Activated CD8-positive, alpha-beta memory T cell treated with anti-CD3 and anti-CD28 coated beads for 36 hours (primary cell): Measurements from ENCODE around the gene AKR7A3. TPM values are rescaled to one million over a fixed set of nuclear protein-coding genes. Genes with fewer than 3 reads are reported as not detected.
"Not testable (repeated sequence)": the region's sequence is repeated elsewhere in the genome, so short reads cannot be mapped to it uniquely, and the experiment has no call there.

ENCODE experiments used
- CTCF ChIA-PET: fragments of 350-600 bp; sonication (Branson Sonifier 250); formaldehyde crosslinking; loops from one replicate; lab custom pipeline; 2021; ENCODE audit warnings: antibody characterized with exemption; lab: Charles Lee
- POLR2A ChIA-PET: fragments of 350-600 bp; sonication (Branson Sonifier 250); formaldehyde crosslinking; loops from one replicate; lab custom pipeline; 2021; ENCODE audit warnings: antibody characterized with exemption; lab: Charles Lee
- total RNA-seq, 2 experiments: library from RNA; stranded (reverse); gene quantifications; one replicate each; pipeline ENCODE4 v1.2.3, GENCODE V29; 2021

AKR7A3 gene
- total RNA-seq, result under 1 TPM; 0.38 to 0.51 TPM

DNA sequence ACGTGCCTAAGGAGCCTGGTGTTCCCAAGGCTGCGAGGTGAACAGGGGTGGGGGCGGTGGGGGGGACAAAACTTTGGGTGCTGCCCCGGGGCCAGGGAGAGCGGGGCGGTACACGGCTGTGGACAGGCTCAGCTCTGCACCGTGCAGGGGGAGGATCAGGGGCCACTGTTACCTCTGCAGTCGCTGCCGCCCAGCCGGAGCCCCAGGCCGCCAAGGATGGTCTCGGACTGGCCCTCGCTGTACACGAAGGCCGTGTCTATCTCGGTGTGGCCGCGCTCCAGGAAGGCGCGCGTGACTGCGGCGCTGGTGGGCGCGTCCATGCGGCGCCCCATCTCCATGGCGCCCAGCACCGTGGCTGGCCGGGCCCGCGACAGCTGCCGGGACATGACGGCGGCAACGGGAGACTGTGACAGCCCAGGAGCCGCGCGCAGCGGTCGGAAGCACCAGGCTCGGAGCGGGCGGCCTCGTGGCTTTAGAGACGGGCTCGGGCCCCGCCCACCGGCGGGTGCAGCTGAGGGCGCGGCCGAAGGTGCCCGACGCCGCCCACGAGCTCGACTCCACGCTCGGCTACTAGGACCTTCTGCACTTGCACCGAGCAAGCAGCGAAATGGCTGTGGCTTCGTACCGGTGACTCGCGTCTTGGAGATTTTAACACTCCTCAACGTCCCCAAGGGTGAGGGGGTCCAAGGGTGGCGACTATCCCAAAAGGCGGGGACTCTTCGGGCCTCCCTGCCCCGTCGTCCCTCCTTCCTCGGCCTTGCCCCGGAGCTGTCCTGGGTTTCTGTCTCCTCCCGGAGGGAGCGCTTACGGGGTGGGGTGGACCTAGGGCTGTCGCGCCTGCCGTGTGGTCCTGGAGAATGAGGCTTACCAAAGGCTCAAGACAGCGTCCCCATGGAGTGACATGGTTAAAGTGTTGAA lies at the start of gene AKR7A3:
TSS of gene AKR7A3 (minus strand) at position 447 of the 918 bp plus-strand sequence. CDS start at position 386, 61 bp downstream.
- CTCF ChIA-PET, result not testable (repeated sequence)

DNA sequence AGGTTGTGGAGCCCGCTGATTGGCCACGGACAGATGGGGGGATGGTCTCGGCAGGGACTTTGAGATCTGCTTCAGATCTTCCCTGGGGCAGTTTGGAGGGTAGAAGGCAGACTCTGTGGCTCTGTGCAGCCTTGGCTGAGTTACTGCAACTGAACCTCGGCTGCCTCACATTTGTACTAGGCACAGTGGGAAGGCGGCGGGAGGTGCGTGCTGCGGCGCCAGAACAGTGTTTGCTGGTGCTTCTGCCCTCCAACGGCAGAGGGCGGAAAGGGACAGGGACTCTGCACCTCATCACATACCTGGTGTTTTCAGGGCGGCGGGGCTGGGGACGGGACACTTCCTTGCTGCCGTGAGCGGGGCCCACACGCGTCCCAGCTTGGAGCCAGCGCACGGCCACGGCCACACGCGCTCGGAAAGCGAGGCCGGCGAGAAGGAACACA lies 49.8 kb upstream of the AKR7A3 start:
- CTCF ChIA-PET, result interaction anchor here (1.1 kb wide), 1 partner anchor 316 kb away, joined by 3 read pairs; no protein-coding TSS in a partner anchor
- POLR2A ChIA-PET, result no interaction called here

More for the DNA sequence above, at the start of gene AKR7A3:
- POLR2A ChIA-PET, result not testable (repeated sequence)

DNA sequence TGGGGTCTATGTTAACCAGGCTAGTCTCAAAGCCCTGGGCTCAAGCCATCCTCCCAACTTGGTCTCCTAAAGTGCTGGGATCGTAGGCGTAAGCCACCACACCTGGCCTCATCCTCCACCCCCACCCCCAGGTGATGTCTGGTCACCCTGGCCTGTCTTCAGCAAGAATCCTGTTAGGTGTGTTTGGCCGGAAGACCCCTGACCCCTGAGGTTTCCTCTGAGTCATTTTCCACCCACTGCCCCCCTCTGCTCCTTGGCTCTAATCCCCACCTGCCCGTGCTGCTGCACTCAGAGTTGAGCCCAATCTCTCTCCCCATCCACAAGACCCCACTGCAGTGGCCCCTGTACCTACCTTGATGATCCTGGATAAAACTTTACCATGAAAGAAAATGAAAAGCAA lies 48.7 kb upstream of the AKR7A3 start:
- CTCF ChIA-PET, result interaction anchor here (0.6 kb wide), 1 partner anchor 129 kb away, joined by 3 read pairs; no protein-coding TSS in a partner anchor
- POLR2A ChIA-PET, result no interaction called here

DNA sequence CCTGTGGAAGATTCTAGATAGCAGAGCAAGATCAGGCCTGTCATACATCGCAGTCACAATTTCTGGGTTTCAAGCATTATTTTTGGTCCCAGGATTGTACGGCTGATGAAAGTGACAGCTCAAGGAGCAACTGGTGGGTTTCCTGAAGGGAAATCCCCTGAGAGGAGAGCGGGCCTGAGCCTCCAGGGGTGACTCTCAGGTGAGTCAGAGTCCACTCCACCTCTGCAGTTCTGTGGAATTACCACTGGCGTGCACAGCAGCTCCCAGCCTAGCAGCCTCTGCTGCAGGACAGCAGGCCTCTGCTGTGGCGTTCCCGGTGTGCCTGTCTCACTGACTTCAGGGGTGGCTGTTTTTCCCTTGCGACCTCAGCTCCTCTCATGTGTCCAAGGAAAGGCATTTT lies 48.0 kb upstream of the AKR7A3 start:
- CTCF ChIA-PET, result interaction anchor here (0.6 to 0.9 kb wide), 2 partner anchors 156 to 305 kb away, joined by 3 read pairs; no protein-coding TSS in a partner anchor
- POLR2A ChIA-PET, result interaction anchor here (1.3 kb wide), 1 partner anchor 24 kb away, joined by 4 read pairs; the partner anchor contains the start of genes AKR7A2 and SLC66A1

DNA sequence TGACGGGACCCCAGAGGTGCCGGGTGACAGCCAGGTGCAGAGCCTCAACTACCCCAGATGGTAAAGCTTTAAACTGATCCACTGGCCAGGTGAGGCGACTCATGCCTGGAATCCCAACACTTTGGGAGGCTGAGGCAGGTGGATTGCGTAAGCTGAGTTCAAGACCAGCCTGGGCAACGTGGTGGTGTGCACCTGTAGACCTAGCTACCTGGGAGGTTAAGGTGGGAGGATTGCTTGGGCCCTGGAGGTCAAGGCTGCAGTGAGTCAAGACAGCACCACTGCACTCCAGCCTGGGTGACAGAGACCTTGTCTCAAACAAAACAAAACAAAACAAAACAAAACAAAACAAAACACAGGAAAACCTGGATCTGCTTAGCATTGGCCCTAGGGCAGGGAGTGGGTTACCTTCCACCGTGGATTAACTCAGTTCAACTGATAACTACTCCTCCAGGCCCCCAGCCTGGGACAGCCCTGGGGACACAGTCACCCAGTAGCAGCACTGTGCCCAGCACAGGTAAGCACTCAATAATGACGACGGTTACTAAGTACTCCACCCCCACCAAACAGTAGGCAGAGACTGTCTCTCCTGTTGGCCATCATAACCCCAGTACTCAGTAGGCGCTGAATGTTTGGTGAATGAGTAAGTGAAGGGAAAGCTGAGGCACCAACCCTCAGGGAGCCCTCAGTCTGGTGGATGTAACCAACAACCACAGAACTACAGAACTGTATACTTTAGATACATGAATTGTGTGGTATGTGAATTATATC lies 45.2 kb upstream of the AKR7A3 start:
- POLR2A ChIA-PET, result no interaction called here
- CTCF ChIA-PET, result interaction anchor here (1.2 kb wide), 1 partner anchor 8 kb away, joined by 3 read pairs; no protein-coding TSS in a partner anchor

DNA sequence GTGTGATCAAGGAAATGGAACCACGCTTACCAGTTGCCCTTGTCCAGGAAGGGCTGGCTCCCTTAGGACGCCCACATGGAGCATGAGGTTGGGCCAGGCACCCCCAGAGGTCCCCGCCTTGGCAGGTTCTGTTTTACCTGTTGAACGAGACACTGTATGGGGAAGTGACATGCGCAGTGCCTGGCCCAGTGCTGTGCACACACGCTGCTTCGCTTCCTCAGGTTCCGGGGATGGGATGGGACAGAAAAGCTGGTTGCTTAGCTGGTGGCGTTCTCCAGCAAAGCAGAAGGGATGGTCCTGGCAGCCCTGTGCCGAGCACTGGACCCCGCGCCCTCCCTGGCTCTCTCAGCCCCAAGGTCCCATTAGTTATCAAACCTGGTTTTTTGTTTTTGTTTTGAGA lies 44.3 kb upstream of the AKR7A3 start:
- ChIA-PET CTCF (interaction anchor here (1.2 kb wide), 1 partner anchor 9 kb away, joined by 3 read pairs; no protein-coding TSS in a partner anchor), POLR2A (no interaction called here)

DNA sequence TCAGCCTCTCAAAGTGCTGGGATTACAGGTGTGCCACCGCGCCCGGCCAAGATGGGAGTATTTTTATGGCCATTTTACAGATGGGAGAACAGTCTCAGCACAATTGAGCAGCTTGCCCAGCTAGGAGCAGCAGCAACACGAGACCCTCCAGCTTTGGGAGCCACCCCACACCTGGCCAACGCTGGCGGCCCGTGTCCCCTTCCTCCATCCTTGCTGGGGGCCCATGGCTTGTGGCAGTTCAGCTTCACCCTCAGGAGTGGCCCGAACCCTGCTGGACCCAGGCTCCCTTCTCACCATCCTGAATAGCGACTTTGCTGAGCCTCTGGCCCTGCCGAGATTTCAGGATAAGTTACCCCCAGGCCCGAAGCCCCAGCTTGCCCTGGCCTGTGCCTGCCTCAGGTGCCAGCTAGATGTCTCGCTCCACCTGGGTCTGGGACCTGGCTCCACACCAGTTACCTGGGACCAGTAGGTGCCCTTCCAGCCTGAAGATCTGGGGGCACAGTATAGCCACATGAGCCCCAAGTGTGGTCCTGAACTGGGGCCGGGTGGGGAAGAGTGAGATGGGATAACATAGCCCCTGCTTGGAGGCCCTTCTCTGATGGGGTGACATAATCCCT lies 42.8 kb upstream of the AKR7A3 start:
- ChIA-PET POLR2A (interaction anchor here (0.5 kb wide), 1 partner anchor 168 kb away, joined by 4 read pairs; no protein-coding TSS in a partner anchor), CTCF (interaction anchor here (1.4 kb wide), 1 partner anchor 250 kb away, joined by 4 read pairs; no protein-coding TSS in a partner anchor)

DNA sequence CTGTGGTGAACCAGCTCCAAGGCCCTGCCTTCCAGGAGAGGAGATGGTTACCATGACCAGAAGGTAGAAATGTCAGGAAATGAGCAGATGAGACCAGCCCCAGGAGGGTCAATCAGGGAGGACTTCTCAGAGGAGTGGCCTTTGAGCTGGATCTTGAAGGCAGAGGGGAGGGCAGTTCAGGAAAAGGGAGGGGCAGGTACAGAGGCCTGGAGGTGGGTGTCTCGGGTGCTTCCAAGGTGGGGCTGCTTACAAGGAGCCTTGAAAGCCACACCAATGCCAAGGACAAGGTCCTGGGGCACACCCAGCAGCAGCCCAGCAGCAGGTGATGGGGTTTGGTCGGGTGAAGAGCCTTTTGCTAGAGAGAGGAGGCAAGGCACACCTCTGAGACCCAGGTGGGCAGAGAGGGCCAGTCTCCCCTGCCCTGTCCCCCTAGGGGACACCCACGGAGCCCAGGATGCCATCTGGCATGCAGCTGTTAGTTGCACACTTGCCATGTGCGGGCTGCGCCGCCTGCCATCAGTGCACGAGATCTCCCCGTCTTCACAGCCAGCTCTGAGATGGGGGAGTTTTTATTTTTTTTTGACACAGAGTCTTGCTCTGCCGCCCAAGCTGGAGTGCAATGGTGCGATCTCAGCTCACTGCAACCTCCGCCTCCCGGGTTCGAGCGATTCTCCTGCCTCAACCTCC lies 42.0 kb upstream of the AKR7A3 start:
- CTCF ChIA-PET, result interaction anchor here (1.4 kb wide), 1 partner anchor 251 kb away, joined by 4 read pairs; no protein-coding TSS in a partner anchor
- POLR2A ChIA-PET, result interaction anchor here (0.7 kb wide), 1 partner anchor 266 kb away, joined by 3 read pairs; a partner anchor contains a TSS

DNA sequence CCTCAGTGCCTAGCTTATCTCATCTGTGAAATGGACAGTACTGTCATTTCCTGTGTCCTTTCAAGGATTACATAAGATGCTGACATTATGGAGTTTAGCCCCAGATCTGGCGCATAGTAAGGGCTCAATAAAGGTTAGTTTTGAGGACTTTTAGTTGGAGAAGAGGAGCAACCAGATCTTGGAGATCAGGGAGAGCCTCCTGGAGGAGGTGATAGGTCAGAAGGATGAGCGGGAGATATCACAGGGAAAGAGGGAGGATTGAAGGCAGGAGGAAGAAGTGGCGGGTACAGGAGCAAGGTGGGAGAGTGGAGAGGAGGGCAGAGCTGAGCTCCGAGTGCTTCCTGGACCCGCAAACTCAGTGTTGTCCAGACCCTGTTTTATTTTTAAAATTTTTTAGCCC lies 41.0 kb upstream of the AKR7A3 start:
- CTCF ChIA-PET, result no interaction called here
- POLR2A ChIA-PET, result interaction anchor here (0.6 to 0.8 kb wide), 3 partner anchors 18 to 267 kb away, joined by 3 read pairs; partner anchors contain the start of genes AKR7A2 and SLC66A1

DNA sequence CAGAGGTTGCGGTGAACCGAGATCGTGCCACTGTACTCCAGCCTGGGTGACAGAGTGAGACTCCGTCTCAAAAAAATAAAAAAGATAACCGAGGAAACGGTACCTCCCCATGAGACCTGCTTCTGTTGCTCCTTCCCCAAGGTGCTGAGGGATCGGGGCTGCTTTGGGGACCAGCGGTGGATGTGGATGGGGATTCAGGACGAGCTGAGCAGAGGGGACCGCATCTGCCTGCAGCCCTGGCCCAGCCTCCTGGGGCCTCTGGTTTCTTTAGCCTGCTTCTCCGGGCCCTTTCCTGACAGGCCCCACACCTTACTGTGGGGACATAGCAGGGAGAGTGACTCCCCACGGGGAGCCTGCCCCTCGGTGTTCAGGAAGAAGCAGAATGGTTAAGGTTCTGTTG lies 40.6 kb upstream of the AKR7A3 start:
- CTCF ChIA-PET, result no interaction called here
- POLR2A ChIA-PET, result interaction anchor here (0.6 to 0.8 kb wide), 2 partner anchors 17 to 88 kb away, joined by 3 read pairs; partner anchors contain the start of genes AKR7A2 and SLC66A1

DNA sequence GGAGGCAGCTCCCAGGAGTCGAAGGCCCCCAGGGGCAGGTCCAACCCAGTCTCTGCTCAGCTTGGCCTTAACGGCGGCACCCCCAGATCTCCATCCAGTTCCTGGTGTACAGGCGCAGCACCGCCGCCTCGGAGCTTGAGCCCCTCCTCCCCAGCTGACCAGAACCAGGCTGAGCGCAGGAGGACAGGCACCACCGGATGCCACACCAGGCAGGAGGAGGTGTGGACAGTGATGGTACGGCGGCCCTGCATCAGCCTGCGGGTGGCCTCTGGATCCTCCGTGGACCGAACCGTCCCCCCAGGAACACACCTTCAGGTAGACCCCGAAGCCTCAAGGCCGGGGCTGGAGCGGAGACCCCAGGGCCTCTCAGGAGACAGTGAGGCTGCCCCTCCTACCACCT lies 39.9 kb upstream of the AKR7A3 start:
- ChIA-PET CTCF (no interaction called here), POLR2A (no interaction called here)

DNA sequence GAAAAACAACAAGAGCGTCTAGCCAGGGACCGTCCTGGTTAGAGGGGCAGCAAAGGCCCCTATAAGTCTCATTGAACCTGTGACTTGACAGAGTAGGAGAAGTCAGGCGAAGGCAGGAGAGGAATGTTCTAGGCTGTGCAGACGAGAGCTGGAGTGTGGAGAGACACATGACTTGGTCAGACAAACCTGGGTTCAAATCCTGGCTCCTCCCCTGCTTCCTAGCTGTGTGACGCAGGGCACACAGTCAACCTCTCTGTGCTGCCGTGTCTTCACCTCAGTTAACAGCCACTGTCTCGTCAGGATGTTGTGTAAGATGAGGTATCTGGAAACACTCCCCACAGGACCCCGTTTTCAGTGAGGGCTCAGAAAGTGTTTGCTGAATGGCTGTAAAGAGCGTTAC lies 39.2 kb upstream of the AKR7A3 start:
- ChIA-PET CTCF (no interaction called here), POLR2A (interaction anchor here (0.6 kb wide), 1 partner anchor 7 kb away, joined by 10 read pairs; no protein-coding TSS in a partner anchor)

DNA sequence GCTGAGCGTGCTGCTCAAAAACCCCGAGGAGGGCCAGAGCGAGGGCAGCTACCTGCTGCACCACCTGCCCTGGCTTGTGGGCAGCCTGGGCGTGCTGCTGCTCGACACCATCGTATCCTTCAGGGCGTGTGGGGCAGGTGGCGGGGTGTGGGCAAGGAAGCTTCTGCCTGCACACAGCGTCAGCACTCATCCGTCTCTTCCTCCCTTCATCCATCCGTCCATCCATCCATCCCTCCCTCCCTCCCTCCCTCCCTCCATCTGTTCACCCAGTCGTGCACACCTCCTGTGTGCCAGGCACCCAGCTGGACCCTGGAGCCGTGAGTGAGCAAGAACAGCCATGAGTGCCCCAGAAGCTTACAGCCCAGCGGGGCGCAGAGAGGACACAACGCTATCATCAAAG lies 38.7 kb upstream of the AKR7A3 start:
- ChIA-PET CTCF (no interaction called here), POLR2A (interaction anchor here (0.6 kb wide), 1 partner anchor 8 kb away, joined by 10 read pairs; no protein-coding TSS in a partner anchor)

DNA sequence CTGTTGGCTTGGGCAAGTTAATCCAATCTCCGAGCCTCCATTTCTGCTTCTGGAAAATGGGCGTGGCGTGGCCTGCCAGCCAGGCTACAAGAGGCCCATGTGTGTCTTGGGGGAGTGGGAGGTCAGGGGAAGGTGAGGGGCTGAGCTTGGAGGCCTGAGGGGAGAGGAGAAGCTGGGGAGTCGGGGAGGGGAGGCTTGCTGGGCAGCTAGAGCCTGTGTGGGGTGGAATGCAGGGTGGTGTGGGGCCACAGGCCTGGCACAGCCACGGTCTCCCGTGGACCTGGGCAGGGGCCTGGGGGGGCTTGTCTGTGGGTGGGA lies 38.1 kb upstream of the AKR7A3 start:
- CTCF ChIA-PET, result no interaction called here

DNA sequence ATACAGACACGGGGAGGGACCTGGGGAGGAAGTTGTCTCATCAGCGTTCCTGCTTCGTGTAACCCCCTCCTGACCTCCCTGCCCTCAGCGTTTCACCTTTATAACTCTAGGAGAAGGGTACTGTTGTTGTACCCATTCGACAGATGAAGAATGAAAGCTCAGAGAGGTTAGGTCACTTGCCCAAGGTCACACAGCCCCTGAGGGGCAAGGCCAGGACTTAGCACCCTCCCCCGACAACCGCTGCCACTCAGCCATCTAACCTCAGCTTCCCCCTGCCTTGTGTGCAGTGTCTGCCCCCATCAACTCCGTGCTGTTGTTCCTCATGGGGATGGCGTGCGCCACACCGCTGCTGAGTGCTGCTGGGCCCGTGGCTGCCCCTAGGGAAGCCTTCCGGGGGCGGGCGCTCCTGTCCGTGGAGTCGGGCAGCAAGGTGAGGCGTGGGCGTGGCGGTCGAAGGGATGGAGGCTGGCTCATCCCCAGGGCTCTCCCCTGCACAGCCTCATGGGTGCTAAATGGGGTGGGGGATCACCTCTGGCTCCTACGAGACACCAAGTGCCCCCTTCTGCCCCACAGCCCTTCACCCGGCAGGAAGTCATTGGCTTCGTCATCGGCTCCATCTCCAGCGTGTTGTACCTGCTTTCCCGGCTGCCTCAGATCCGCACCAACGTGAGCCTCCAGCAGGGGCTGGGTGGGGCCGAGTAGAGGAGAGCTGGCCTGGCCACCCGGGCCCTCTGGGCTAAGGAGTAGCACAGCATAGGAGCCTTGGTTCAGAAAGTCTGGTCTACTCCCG lies 37.6 kb upstream of the AKR7A3 start:
- CTCF ChIA-PET, result no interaction called here

More for the DNA sequence above, 38.1 kb upstream of the AKR7A3 start:
- POLR2A ChIA-PET, result no interaction called here

DNA sequence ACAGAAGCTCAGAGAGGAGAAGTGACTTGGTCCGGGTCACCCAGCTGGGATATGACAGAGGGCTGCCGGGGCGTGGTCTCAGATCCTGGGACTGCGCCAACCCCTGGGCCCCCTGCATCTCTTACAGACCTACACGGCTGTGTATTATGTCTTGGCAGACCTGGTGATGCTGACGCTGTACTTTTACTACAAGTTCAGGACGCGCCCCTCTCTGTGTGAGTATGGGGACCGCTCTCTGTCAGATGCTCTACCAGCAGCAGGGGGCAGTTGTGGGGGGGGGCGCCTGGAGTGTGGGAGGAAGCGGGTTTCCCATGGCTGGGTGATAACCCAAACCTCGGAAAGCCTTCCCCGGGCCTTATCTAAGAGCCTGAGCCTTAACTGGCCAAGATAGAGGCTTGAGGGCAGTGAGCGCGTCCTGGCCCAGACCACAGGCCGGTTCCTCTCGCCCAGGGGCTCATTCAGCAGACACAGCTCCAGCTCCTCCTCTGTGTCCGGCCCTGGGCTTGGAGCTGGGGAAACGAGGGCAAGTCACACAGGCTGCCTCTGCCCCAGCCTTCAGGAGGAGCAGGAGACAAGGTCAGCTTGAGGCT lies 36.9 kb upstream of the AKR7A3 start:
- CTCF ChIA-PET, result no interaction called here
- POLR2A ChIA-PET, result no interaction called here

More for the DNA sequence above, 37.6 kb upstream of the AKR7A3 start:
- POLR2A ChIA-PET, result no interaction called here

DNA sequence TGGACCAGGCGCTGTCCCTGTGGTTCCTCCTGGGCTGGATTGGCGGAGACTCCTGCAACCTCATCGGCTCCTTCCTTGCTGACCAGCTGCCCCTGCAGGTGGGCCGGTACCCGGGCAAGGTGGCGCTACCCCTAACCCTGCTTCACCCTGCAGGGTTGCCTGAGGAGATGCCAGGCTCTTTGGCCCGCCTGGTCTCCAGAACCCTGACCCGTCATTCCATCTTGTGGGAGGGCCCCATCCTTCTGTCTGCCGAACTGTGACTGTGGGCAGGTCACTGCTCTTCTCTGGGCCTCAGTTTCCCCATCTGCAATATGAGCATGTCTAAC lies 36.1 kb upstream of the AKR7A3 start:
- POLR2A ChIA-PET, result no interaction called here
- CTCF ChIA-PET, result no interaction called here
